Prostate gland (tissue), 2 donors: ENCODE measurements around the gene HOXA5.

ENCODE experiments used
- CTCF ChIP-seq, 4 experiments: fragments of 200-600 bp in 2 of 4; fragments of 450-650 bp in 2 of 4; sonication (generic) in 2 of 4; IDR thresholded peaks; 1 replicate in 3 of 4; 2 replicates in 1 of 4; pipeline ENCODE4 v1.5.1; 2016 to 2019; ENCODE audit warnings: antibody characterized with exemption in 4 of 4, mild to moderate bottlenecking in 2 of 4, moderate library complexity in 2 of 4
- POLR2AphosphoS5 ChIP-seq: sonication (generic); formaldehyde crosslinking; IDR thresholded peaks from one replicate; pipeline ENCODE4 v1.6.1; 2017; ENCODE audit warnings: antibody characterized with exemption

GRCh38 chr7:27115221-27116026 is 28.1 kb downstream of the HOXA5 start:
- TF ChIP-seq POLR2AphosphoS5 (peak; percentile 64), CTCF (IDR thresholded peaks at IDR 0.05) (no peak)
